Ishikawa (cell line): ENCODE results near the gene FBH1.

ENCODE experiments used
- CEBPB ChIP-seq: IDR thresholded peaks from 2 replicates; pipeline ENCODE4 v1.6.1; 2012
- CREB1 ChIP-seq: IDR thresholded peaks from 2 replicates; pipeline ENCODE4 v1.6.1; 2012; ENCODE audit warnings: low read depth
- EGR1 ChIP-seq: IDR thresholded peaks from 2 replicates; pipeline ENCODE4 v1.6.1; 2012
- EP300 ChIP-seq: IDR thresholded peaks from 2 replicates; pipeline ENCODE4 v1.6.1; 2012; ENCODE audit warnings: borderline replicate concordance
- FOXM1 ChIP-seq: IDR thresholded peaks from 2 replicates; pipeline ENCODE4 v1.6.1; 2012; ENCODE audit warnings: low read depth, borderline replicate concordance
- MAX ChIP-seq: IDR thresholded peaks from 2 replicates; pipeline ENCODE4 v1.6.1; 2012
- NFIC ChIP-seq: IDR thresholded peaks from 2 replicates; pipeline ENCODE4 v1.6.1; 2012
- RAD21 ChIP-seq: IDR thresholded peaks from 2 replicates; pipeline ENCODE4 v1.6.1; 2012; ENCODE audit warnings: low read depth
- REST ChIP-seq: IDR thresholded peaks from 2 replicates; pipeline ENCODE4 v1.6.1; 2012; ENCODE audit warnings: low read depth, mild to moderate bottlenecking
- TAF1 ChIP-seq: IDR thresholded peaks from 2 replicates; pipeline ENCODE4 v1.6.1; 2012; ENCODE audit warnings: low read depth, mild to moderate bottlenecking
- TCF12 ChIP-seq: IDR thresholded peaks from 2 replicates; pipeline ENCODE4 v1.6.1; 2012; ENCODE audit warnings: low read depth
- TEAD4 ChIP-seq: IDR thresholded peaks from 2 replicates; pipeline ENCODE4 v1.6.1; 2012
- USF1 ChIP-seq: IDR thresholded peaks from 2 replicates; pipeline ENCODE4 v1.6.1; 2012
- YY1 ChIP-seq: IDR thresholded peaks from 2 replicates; pipeline ENCODE4 v1.6.1; 2012; ENCODE audit warnings: low read depth
- ZBTB7A ChIP-seq: IDR thresholded peaks from 2 replicates; pipeline ENCODE4 v1.6.1; 2012; ENCODE audit warnings: low read depth

FBH1 gene

GRCh38 chr10:5900247-5900646 lies 10.2 kb downstream of the FBH1 start:
- TF ChIP-seq EGR1 (no peak), YY1 (no peak), EP300 (no peak), TAF1 (no peak), USF1 (no peak), TCF12 (no peak), REST (no peak), NFIC (no peak), CEBPB (no peak), ZBTB7A (no peak), FOXM1 (no peak)

GRCh38 chr10:5902511-5903274 lies 12.7 kb downstream of the FBH1 start:
- TF ChIP-seq TCF12 (no peak), FOXM1 (no peak), TAF1 (no peak), MAX (no peak), NFIC (no peak), EP300 (no peak), USF1 (no peak), CEBPB (no peak), REST (no peak), CREB1 (no peak)

GRCh38 chr10:5903563-5903962 lies 13.5 kb downstream of the FBH1 start:
- TF ChIP-seq EGR1 (no peak), TAF1 (no peak), MAX (no peak), RAD21 (no peak), TEAD4 (no peak), EP300 (no peak), FOXM1 (no peak)

GRCh38 chr10:5904227-5904626 lies 14.2 kb downstream of the FBH1 start:
- TF ChIP-seq YY1 (no peak), CEBPB (no peak), TCF12 (no peak), NFIC (no peak), TAF1 (no peak), CREB1 (no peak), MAX (no peak), TEAD4 (no peak), USF1 (no peak), EGR1 (no peak), REST (no peak), RAD21 (no peak), ZBTB7A (no peak), FOXM1 (no peak), EP300 (no peak)
